Measurements from ENCODE around the gene ACHE. TPM values are rescaled to one million over a fixed set of nuclear protein-coding genes. Genes with fewer than 3 reads are reported as not detected.
"Not testable (repeated sequence)": the region's sequence is repeated elsewhere in the genome, so short reads cannot be mapped to it uniquely, and the experiment has no call there.

Gene ACHE
- total RNA-seq, 2 donors from 2014 or later: 3.7 to 5.1 TPM

- no peak overlapping the region for H3K27ac ChIP-seq
- TF ChIP-seq CTCF (IDR thresholded peaks at IDR 0.05): no peak
Observed at GRCh38 chr7:100859856-100860255, 35.8 kb downstream of the ACHE start.

GRCh38 chr7:100856871-100857282, 38.8 kb downstream of the ACHE start:
- no peaks in the 10 kb centered on the region for H3K27me3 ChIP-seq (replicated peaks; ENCODE audit: insufficient read depth)
- no peak overlapping the region for H3K27ac ChIP-seq
- TF ChIP-seq CTCF (IDR thresholded peaks at IDR 0.05): no peak
- no peak overlapping the region for H3K4me3 ChIP-seq
- peaks cover 0 to 5% of the 10 kb centered on the region in 2 donors for H3K4me1 ChIP-seq (ENCODE audit: control insufficient read depth in 1 of 2, low read depth in 2 of 2)
- H3K9me3 ChIP-seq: no peaks in the 10 kb centered on the region
- ATAC-seq (ENCODE audit: insufficient number of reproducible peaks, low FRiP score, low read depth): no peak
- no peak for DNase-seq (ENCODE audit: low spot score)
- H3K36me3 ChIP-seq: peaks cover 22% of the 10 kb centered on the region

More at GRCh38 chr7:100859856-100860255, 35.8 kb downstream of the ACHE start:
- Histone ChIP-seq H3K27me3 (replicated peaks; ENCODE audit: insufficient read depth) (no peaks in the 10 kb centered on the region), H3K36me3 (peaks cover 22% of the 10 kb centered on the region), H3K4me3 (no peak overlapping the region), H3K4me1 (ENCODE audit: control insufficient read depth in 1 of 2, low read depth in 2 of 2) (no peaks in the 10 kb centered on the region), H3K9me3 (no peaks in the 10 kb centered on the region)
- no peak for ATAC-seq (ENCODE audit: insufficient number of reproducible peaks, low FRiP score, low read depth)
- no peak for DNase-seq (ENCODE audit: low spot score)

- H3K4me1 ChIP-seq (ENCODE audit: control insufficient read depth in 1 of 2, low read depth in 2 of 2): peaks cover 0 to 8% of the 10 kb centered on the region in 2 donors
- no peak overlapping the region for H3K27ac ChIP-seq
- H3K4me3 ChIP-seq: no peak overlapping the region
- no peaks in the 10 kb centered on the region for H3K9me3 ChIP-seq
- ATAC-seq (ENCODE audit: insufficient number of reproducible peaks, low FRiP score, low read depth): no peak
- DNase-seq (ENCODE audit: low spot score): no peak
- H3K27me3 ChIP-seq (replicated peaks; ENCODE audit: insufficient read depth): no peaks in the 10 kb centered on the region
- peaks cover 14% of the 10 kb centered on the region for H3K36me3 ChIP-seq
- no peak for TF ChIP-seq CTCF (IDR thresholded peaks at IDR 0.05)
Observed at GRCh38 chr7:100855515-100855914, 40.2 kb downstream of the ACHE start.

- H3K27ac ChIP-seq; DNase-seq (ENCODE audit: low spot score); H3K4me3 ChIP-seq; H3K4me1 ChIP-seq (ENCODE audit: control insufficient read depth in 1 of 2, low read depth in 2 of 2); H3K9me3 ChIP-seq; ATAC-seq (ENCODE audit: insufficient number of reproducible peaks, low FRiP score, low read depth); H3K27me3 ChIP-seq (replicated peaks; ENCODE audit: insufficient read depth); H3K36me3 ChIP-seq: not testable (repeated sequence)
Observed at GRCh38 chr7:100854899-100855298, 40.8 kb downstream of the ACHE start.

- no peaks in the 10 kb centered on the region for H3K9me3 ChIP-seq
- ATAC-seq (ENCODE audit: insufficient number of reproducible peaks, low FRiP score, low read depth) (no peak), DNase-seq (ENCODE audit: low spot score) (no peak)
- H3K27ac ChIP-seq: no peak overlapping the region
- H3K4me1 ChIP-seq (ENCODE audit: control insufficient read depth in 1 of 2, low read depth in 2 of 2): peaks cover 0 to 8% of the 10 kb centered on the region in 2 donors
- H3K27me3 ChIP-seq (replicated peaks; ENCODE audit: insufficient read depth): no peaks in the 10 kb centered on the region
- H3K36me3 ChIP-seq: peaks cover 5% of the 10 kb centered on the region
- no peak overlapping the region for H3K4me3 ChIP-seq
- no peak for TF ChIP-seq CTCF (IDR thresholded peaks at IDR 0.05)
Observed at GRCh38 chr7:100854146-100854895, 41.4 kb downstream of the ACHE start.

Data from thoracic aorta (tissue), 2 donors.